Kidney capillary endothelial cell (primary cell): ENCODE measurements around the gene MAZ.
A peak's percentile ranks its signal among the peaks of the same experiment; 100 is the strongest.
"Not testable (repeated sequence)": the region's sequence is repeated elsewhere in the genome, so short reads cannot be mapped to it uniquely, and the experiment has no call there.

Experiments used
- DNase-seq: peaks from one replicate; pipeline ENCODE4 v3.0.0-alpha.2; 2018; ENCODE audit warnings: low spot score

The MAZ gene

GRCh38 chr16:29825145-29826044, 19.1 kb downstream of the MAZ start:
- DNase-seq, result peak; percentile 59

GRCh38 chr16:29826342-29826695, 20.0 kb downstream of the MAZ start:
- no peak for DNase-seq

DNA sequence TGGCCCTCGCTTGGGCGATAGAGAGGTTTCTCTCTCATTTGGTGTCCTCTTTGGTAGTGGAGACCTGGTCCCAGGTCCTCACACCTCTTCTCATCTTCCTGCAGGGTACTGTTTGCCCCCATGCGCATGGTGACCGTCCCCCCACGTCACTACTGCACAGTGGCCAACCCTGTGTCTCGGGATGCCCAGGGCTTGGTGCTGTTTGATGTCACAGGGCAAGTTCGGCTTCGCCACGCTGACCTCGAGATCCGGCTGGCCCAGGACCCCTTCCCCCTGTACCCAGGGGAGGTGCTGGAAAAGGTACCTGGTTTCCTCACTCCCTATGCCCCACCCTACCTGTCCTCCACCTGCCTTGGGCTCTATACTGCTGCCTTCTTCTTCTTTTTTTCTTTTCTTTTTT, 24.4 kb downstream of the MAZ start:
- no peak for DNase-seq

GRCh38 chr16:29831490-29831889, 25.2 kb downstream of the MAZ start:
- DNase-seq, result no peak

- DNase-seq, result not testable (repeated sequence)
These were observed 26.9 kb downstream of the MAZ start for GRCh38 chr16:29833219-29833618.

DNA sequence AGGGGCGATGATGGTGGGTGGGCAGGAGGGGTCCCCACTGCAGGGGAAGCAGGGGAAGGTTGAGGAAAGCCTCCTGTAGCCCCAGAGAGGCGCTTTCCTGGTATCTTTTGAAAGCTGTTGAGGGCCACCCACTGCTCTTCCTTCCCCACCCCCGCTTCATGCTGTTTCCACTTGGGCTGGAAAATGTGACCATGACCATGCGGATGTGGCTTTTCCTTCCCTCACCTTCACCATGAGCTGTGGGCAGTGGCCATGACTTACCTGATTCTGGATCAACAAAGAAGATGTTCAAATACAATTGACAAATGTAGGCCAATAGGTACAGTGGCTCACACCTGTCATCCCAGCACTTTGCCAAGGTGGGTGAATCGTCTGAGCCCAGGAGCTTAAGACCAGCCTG, 27.8 kb downstream of the MAZ start:
- DNase-seq, result no peak

DNA sequence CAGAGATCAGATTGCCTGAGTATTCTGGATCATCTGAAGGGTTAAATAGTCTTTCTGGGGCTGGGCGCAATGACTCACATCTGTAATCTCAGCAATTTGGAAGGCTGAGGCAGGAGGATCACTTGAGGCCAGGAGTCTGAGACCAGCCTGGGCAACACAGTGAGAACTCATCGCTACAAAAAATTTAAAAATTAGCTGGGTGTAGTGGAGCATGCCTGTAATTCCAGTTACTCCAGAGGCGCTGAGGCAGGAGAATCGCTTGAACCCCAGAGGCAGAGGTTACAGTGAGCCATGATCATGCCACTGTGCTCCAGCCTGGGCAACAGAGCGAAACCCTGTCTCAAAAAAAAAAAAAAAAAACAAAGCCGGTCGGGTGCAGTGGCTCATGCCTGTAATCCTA, 29.6 kb downstream of the MAZ start:
- no peak for DNase-seq

GRCh38 chr16:29836623-29837022, 30.3 kb downstream of the MAZ start:
- no peak for DNase-seq

DNA sequence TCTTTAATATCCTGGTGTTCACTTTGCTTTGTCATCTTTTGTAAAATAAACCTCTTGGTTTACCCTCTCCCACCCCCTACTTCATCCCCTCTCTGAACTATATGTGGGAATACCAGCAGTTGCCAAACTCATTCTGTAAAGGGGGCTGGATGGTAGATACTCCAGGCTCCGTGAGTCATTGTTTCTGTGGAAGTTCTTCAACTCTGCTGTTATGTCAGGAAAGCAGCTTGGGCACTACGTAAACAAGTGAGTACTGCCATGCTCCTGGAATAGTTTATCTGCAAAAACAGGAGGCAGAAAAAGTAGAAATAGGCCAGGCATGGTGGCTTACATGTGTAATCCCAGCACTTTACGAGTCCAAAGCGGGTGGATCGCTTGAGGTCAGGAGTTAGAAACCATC, 31.5 kb downstream of the MAZ start:
- no peak for DNase-seq

DNA sequence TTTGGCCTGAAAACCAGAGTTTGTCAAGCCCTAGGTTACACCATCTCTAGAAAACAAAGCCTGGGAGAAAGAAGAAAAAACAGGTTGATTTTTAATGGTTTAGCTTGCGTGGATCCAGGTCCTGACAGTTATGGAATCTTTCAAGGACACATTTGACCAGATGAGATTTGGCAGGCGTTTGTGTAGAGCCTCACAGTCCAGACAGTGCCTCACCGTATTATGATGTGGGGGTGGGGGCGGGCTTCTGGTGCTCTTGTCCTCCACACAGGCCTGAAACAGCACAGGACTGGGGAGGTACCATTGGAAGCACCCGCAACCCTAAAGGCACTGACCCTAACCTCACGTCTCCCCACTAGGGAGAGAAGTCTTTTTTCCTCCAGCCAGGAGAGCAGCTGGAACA, 33.5 kb downstream of the MAZ start:
- no peak for DNase-seq

DNA sequence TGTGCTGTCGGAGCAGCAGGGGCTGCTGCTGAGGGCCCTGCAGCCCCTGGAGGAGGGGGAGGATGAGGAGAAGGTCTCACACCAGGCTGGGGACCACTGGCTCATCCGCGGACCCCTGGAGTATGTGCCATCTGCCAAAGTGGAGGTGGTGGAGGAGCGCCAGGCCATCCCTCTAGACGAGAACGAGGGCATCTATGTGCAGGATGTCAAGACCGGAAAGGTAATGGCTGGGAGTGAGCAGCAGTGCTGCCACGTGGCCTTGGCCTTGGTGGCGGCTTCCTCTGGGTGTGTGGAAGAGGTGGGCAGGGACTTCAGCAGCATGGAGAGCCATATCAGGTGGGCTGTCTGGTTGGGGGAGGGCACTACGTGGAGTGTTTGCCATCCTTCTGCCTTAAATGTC, 33.9 kb downstream of the MAZ start:
- no peak for DNase-seq

DNA sequence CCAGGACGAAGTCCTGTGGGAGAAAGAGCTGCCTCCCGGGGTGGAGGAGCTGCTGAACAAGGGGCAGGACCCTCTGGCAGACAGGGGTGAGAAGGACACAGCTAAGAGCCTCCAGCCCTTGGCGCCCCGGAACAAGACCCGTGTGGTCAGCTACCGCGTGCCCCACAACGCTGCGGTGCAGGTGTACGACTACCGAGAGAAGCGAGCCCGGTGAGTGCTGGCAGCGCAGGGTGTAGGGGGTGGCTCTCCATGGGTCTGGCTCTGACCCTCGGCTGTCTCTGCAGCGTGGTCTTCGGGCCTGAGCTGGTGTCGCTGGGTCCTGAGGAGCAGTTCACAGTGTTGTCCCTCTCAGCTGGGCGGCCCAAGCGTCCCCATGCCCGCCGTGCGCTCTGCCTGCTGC, 35.3 kb downstream of the MAZ start:
- no peak for DNase-seq

GRCh38 chr16:29842732-29843346, 36.5 kb downstream of the MAZ start:
- DNase-seq, result no peak

- DNase-seq, result no peak
These were observed 37.6 kb downstream of the MAZ start for GRCh38 chr16:29843931-29844330.

GRCh38 chr16:29844575-29845331, 38.4 kb downstream of the MAZ start:
- DNase-seq, result no peak

- DNase-seq, result no peak
These were observed 39.3 kb downstream of the MAZ start for GRCh38 chr16:29845656-29846055.

GRCh38 chr16:29848420-29849297, 42.3 kb downstream of the MAZ start:
- peak; percentile 69 for DNase-seq

GRCh38 chr16:29849505-29849904, 43.2 kb downstream of the MAZ start:
- no peak for DNase-seq

DNA sequence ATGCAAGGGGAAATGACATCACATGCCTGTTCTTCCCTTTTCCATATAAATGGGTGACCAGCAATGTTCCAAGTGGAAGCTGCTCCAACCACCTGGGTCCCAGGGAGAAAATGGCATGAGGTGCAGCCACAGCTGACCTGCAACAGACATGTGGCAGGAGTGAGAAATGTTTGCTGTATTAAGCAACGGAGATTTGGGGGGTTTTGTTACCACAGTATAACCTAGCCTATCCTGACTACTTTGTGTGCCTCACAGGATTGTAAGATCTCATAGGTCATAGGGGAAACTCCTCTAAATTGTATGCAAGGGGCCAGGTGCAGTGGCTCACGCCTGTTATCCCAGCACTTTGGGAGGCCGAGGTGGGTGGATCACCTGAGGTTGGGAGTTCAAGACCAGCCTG, 44.7 kb downstream of the MAZ start:
- DNase-seq, result no peak

GRCh38 chr16:29852654-29853053, 46.3 kb downstream of the MAZ start:
- peak; percentile 58 for DNase-seq

- DNase-seq, result no peak
These were observed 48.3 kb downstream of the MAZ start for GRCh38 chr16:29854520-29855100.
